C4-2B (cell line): ENCODE data around the gene SLC41A1.

ENCODE experiments used
- CTCF ChIP-seq: fragments of 450-650 bp; conservative IDR thresholded peaks from 2 replicates; pipeline ENCODE4 v1.5.1; 2017; ENCODE audit warnings: mild to moderate bottlenecking
- ZFX ChIP-seq: fragments of 450-650 bp; IDR thresholded peaks from 2 replicates; pipeline ENCODE4 v1.6.1; 2017

- TF ChIP-seq CTCF (no peak), ZFX (no peak)
These were observed 11.9 kb downstream of the SLC41A1 start for GRCh38 chr1:205800981-205801703.
